Neuron (in vitro differentiated cells): Measurements from ENCODE around the gene ISOC2.
A peak's percentile ranks its signal among the peaks of the same experiment; 100 is the strongest.

Experiments used
- H2AFZ ChIP-seq: one replicate; pipeline ENCODE4 v1.6.1; 2013; ENCODE audit warnings: low read depth, mild to moderate bottlenecking, inconsistent platforms, low read length, moderate library complexity
- H3K27me3 ChIP-seq: one replicate; pipeline ENCODE4 v1.6.1; 2013; ENCODE audit warnings: low read length; ENCODE audit not compliant: insufficient read depth
- H3K36me3 ChIP-seq: one replicate; pipeline ENCODE4 v1.6.1; 2013; ENCODE audit warnings: low read length; ENCODE audit not compliant: insufficient read depth
- H3K4me1 ChIP-seq: one replicate; pipeline ENCODE4 v1.6.1; 2013; ENCODE audit warnings: low read length; ENCODE audit not compliant: insufficient read depth
- H3K4me3 ChIP-seq: 2 replicates; pipeline ENCODE4 v1.5.1; 2013; ENCODE audit warnings: mild to moderate bottlenecking, low read length, moderate library complexity
- H3K9me3 ChIP-seq: one replicate; pipeline ENCODE4 v1.6.1; 2013; ENCODE audit warnings: low read length

Gene ISOC2

GRCh38 chr19:55486043-55486970, 24.9 kb upstream of the ISOC2 start:
- peaks cover 3% of the 10 kb centered on the region for H3K36me3 ChIP-seq
- H3K27me3 ChIP-seq, result no peaks in the 10 kb centered on the region
- no peaks in the 10 kb centered on the region for H3K9me3 ChIP-seq
- H3K4me1 ChIP-seq, result peaks cover 60% of the 10 kb centered on the region
- peak overlapping the region; percentile 67 for H3K4me3 ChIP-seq
- no peak overlapping the region for H2AFZ ChIP-seq

- peak overlapping the region; percentile 67 for H3K4me3 ChIP-seq
- H3K36me3 ChIP-seq, result peaks cover 3% of the 10 kb centered on the region
- no peaks in the 10 kb centered on the region for H3K9me3 ChIP-seq
- peak overlapping the region; percentile 66 for H2AFZ ChIP-seq
- H3K4me1 ChIP-seq, result peaks cover 56% of the 10 kb centered on the region
- H3K27me3 ChIP-seq, result no peaks in the 10 kb centered on the region
These were observed 24.1 kb upstream of the ISOC2 start for GRCh38 chr19:55485439-55486011.

GRCh38 chr19:55484593-55485438, 23.4 kb upstream of the ISOC2 start, which contains the start of gene NAT14:
Gene NAT14 (plus strand): TSS chr19:55485188. CDS start chr19:55485709, 521 bp downstream.
- H2AFZ ChIP-seq, result peak within 1 kb of the TSS; percentile 66
- no peaks in the 10 kb centered on the region for H3K9me3 ChIP-seq
- H3K4me3 ChIP-seq, result peak within 1 kb of the TSS; percentile 67
- peaks cover 56% of the 10 kb centered on the region for H3K4me1 ChIP-seq
- H3K27me3 ChIP-seq, result no peaks in the 10 kb centered on the region
- peaks cover 3% of the 10 kb centered on the region for H3K36me3 ChIP-seq

DNA sequence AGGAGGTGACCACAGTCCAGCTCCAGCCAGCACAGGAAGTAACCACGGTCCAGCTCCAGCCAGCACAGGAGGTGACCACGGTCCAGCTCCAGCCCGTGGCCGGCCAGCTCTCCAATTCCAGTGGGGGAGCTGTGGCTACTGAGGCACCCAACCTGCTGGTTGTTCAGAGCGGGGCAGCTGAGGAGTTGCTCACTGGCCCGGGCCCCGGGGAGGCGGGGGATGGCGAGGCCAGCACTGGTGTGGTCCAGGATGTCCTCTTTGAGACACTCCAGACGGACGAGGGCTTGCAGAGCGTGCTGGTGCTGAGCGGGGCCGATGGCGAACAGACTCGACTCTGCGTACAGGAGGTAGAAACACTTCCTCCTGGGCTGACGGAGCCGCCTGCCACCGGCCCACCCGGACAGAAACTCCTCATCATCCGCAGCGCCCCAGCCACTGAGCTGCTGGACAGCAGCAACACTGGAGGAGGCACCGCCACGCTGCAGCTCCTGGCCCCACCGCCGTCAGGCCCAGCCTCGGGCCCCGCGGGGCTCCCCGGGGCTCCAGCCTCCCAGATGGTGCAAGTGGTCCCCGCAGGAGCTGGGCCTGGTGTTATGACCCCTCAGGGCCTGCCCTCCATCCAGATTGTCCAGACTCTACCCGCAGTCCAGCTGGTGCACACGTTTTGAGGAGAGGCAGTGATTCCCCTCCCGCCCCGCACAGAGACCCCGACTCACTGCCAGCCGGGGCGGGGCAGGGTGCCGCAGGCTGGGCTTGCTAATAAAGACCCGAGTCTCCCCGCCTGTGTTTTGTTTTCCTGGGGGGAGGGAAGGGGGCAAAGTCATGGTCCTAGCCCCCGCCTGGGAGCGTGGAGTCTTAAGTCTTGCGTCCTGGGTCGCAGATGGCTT, 22.5 kb upstream of the ISOC2 start:
- H3K4me3 ChIP-seq, result peak overlapping the region; percentile 67
- H3K4me1 ChIP-seq, result peaks cover 49% of the 10 kb centered on the region
- H3K9me3 ChIP-seq, result no peaks in the 10 kb centered on the region
- peaks cover 3% of the 10 kb centered on the region for H3K36me3 ChIP-seq
- H2AFZ ChIP-seq, result peak overlapping the region; percentile 66
- H3K27me3 ChIP-seq, result no peaks in the 10 kb centered on the region

DNA sequence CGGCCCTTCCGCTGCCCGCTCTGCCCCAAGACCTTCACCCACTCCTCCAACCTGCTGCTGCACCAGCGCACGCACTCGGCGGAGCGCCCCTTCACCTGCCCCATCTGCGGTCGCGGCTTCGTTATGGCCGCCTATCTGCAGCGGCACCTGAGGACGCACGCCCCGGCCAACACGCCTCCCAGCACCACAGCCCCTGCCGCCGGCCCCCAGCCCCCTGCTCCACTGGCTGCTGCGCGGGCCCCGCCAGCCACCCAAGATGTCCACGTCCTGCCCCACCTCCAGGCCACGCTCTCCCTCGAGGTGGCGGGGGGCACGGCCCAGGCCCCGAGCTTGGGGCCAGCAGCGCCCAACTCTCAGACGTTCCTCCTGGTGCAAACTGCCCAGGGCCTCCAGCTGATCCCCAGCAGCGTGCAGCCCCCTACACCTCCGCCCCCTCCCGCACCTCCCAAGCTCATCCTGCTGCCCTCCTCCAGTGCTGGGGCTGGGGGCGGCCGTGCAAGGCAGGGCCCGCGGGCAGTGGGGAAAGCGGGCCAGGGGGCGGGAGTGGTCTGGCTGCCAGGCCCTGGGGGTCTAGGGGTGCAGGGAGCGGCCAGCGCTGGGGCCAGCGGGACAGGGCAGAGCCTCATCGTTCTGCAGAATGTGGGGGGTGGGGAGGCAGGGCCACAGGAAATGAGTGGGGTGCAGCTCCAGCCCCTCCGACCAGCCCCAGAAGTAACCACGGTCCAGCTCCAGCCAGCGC, 21.7 kb upstream of the ISOC2 start:
- H2AFZ ChIP-seq, result no peak overlapping the region
- H3K27me3 ChIP-seq, result no peaks in the 10 kb centered on the region
- H3K4me3 ChIP-seq, result no peak overlapping the region
- peaks cover 3% of the 10 kb centered on the region for H3K36me3 ChIP-seq
- H3K4me1 ChIP-seq, result peaks cover 45% of the 10 kb centered on the region
- no peaks in the 10 kb centered on the region for H3K9me3 ChIP-seq

DNA sequence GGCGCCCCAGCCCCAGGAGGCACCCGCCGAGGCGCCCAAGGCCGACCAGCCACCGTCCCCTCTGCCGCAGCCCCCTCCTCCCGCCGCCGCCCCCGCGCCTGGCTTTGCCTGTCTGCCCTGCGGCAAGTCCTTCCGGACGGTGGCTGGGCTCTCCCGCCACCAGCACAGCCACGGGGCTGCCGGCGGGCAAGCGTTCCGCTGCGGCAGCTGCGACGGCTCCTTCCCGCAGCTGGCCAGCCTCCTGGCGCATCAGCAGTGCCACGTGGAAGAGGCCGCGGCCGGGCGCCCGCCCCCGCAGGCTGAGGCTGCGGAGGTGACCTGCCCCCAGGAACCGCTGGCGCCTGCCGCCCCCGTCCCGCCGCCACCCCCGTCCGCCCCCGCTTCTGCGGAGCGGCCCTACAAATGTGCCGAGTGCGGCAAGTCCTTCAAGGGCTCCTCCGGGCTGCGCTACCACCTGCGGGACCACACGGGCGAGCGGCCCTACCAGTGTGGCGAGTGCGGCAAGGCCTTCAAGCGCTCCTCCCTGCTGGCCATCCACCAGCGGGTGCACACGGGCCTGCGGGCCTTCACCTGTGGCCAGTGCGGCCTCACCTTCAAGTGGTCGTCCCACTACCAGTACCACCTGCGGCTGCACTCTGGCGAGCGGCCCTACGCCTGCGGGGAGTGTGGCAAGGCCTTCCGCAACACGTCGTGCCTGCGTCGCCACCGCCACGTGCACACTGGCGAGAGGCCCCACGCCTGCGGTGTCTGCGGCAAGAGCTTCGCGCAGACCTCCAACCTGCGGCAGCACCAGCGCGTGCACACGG, 20.9 kb upstream of the ISOC2 start:
- H3K9me3 ChIP-seq, result no peaks in the 10 kb centered on the region
- H3K4me1 ChIP-seq, result peaks cover 43% of the 10 kb centered on the region
- H3K27me3 ChIP-seq, result no peaks in the 10 kb centered on the region

GRCh38 chr19:55481794-55482155, 20.3 kb upstream of the ISOC2 start:
- no peak overlapping the region for H3K4me3 ChIP-seq
- H3K4me1 ChIP-seq, result peaks cover 39% of the 10 kb centered on the region
- H3K9me3 ChIP-seq, result no peaks in the 10 kb centered on the region
- no peak overlapping the region for H2AFZ ChIP-seq
- no peaks in the 10 kb centered on the region for H3K27me3 ChIP-seq
- H3K36me3 ChIP-seq, result peaks cover 3% of the 10 kb centered on the region

More for the DNA sequence above, 20.9 kb upstream of the ISOC2 start:
- no peak overlapping the region for H2AFZ ChIP-seq
- no peak overlapping the region for H3K4me3 ChIP-seq
- peaks cover 3% of the 10 kb centered on the region for H3K36me3 ChIP-seq

DNA sequence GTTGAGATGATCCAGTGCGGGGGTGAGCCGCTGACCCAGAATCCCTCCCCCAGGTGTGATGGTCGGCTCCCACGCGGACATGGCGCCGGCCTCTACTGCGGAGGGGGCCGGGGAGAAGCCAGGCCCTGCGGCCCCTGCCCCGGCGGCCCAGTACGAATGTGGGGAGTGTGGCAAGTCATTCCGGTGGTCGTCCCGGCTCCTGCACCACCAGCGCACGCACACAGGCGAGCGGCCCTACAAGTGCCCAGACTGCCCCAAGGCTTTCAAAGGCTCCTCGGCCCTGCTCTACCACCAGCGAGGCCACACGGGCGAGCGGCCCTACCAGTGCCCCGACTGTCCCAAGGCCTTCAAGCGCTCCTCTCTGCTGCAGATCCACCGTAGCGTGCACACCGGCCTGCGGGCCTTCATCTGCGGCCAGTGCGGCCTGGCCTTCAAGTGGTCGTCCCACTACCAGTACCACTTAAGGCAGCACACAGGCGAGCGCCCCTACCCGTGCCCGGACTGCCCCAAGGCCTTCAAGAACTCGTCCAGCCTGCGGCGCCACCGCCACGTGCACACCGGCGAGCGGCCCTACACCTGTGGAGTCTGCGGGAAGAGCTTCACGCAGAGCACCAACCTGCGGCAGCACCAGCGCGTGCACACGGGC, 19.8 kb upstream of the ISOC2 start:
- peaks cover 34% of the 10 kb centered on the region for H3K4me1 ChIP-seq
- H3K4me3 ChIP-seq, result no peak overlapping the region
- H2AFZ ChIP-seq, result no peak overlapping the region
- no peaks in the 10 kb centered on the region for H3K27me3 ChIP-seq
- peaks cover 3% of the 10 kb centered on the region for H3K36me3 ChIP-seq
- H3K9me3 ChIP-seq, result no peaks in the 10 kb centered on the region

DNA sequence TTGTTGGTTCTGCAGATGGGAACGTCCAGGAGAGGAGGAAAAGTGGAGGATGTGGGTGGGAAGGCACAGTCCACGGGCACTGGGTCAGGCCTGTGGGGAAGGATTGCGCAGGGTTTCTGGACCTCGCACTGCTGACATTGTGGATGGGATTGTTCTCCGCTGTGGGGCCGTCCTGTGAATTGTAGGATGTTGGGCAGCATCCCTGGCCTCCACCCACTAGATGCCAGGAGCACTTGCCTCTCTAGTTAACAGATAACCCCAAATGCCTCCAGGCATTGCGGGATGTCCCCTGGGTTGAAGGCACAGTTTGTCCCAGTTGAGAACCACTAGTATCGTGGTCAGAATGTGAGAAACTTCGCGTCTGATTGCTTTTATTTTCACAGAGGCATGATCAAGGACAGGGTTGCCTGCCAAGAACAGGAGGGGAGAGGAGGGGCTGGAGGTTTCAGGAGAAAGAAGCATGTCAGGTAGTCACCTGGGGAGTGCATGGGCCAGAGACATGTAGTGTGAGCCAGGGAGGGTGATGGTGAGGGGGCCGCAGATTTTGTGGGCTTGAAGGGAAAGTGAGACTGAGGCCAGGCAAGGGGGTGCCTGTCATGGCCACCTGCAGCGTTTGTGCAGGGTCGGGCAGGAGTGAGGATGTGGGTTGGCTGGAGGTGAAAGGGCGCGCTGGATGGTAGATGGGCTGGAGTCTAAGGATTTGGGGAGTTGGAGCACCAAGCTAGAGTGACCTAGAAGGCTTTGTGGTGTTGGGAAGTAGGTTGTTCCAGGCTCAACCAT, 18.2 kb upstream of the ISOC2 start:
- H3K4me3 ChIP-seq, result no peak overlapping the region
- H3K9me3 ChIP-seq, result no peaks in the 10 kb centered on the region
- H2AFZ ChIP-seq, result no peak overlapping the region
- H3K36me3 ChIP-seq, result peaks cover 3% of the 10 kb centered on the region
- H3K4me1 ChIP-seq, result peaks cover 26% of the 10 kb centered on the region
- H3K27me3 ChIP-seq, result no peaks in the 10 kb centered on the region

DNA sequence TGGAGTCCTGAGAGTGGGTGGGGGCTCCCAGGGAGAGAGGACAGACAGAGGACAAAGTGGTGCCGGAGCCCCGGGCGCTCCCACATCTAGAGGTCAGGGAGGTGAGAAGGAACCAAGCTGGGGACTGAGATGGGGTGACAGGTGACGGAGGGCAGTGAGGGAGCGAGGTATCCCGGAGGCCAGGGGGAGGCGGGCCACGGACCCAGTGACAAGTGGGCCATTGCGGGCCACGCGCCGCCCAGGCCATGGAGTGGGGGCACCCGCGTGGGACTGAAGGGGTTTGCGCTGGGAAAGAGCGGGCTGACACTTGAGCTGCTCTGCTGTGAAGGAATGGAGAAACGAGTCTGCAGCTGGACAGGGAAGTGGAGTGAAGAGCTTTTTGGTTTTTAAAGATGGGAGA, 17.6 kb upstream of the ISOC2 start:
- H3K36me3 ChIP-seq, result peaks cover 3% of the 10 kb centered on the region
- H2AFZ ChIP-seq, result no peak overlapping the region
- peaks cover 20% of the 10 kb centered on the region for H3K4me1 ChIP-seq
- H3K4me3 ChIP-seq, result no peak overlapping the region
- no peaks in the 10 kb centered on the region for H3K27me3 ChIP-seq
- H3K9me3 ChIP-seq, result no peaks in the 10 kb centered on the region
